Heart right ventricle (tissue), 16 donors: ENCODE data around the gene TMEM242. TPM values are rescaled to one million over a fixed set of nuclear protein-coding genes. Genes with fewer than 3 reads are reported as not detected.

Source experiments
- ATAC-seq, 8 donors: fragments of 200-7000 bp; cut with Tn5 transposase; one replicate each; pipeline ENCODE4 v1.9.1; 2020; ENCODE audit warnings: mild to moderate bottlenecking in 8 of 8, moderate library complexity in 8 of 8, moderate number of reproducible peaks in 1 of 8
- DNase-seq, 2 donors: peaks; one replicate each; pipeline ENCODE4 v3.0.0-alpha.2; 2020
- H3K27ac ChIP-seq, 10 donors: fragments of 200-600 bp; sonication (generic) in 2 of 10; one replicate each; pipeline versions ENCODE4 v1.5.0 to v1.8.0; 2020 to 2022; ENCODE audit warnings: mild to moderate bottlenecking in 3 of 10
- H3K27me3 ChIP-seq, 7 donors: fragments of 200-600 bp; one replicate each; pipeline ENCODE4 v1.8.0; 2021 to 2022; ENCODE audit warnings: mild to moderate bottlenecking in 2 of 7
- H3K36me3 ChIP-seq, 9 donors: fragments of 200-600 bp; sonication (generic) in 1 of 9; one replicate each; pipeline versions ENCODE4 v1.5.0 to v1.8.0; 2020 to 2022; ENCODE audit warnings: mild to moderate bottlenecking in 2 of 9
- H3K4me1 ChIP-seq, 9 donors: fragments of 200-600 bp; sonication (generic) in 1 of 9; one replicate each; pipeline versions ENCODE4 v1.5.0 to v1.8.0; 2020 to 2022; ENCODE audit warnings: mild to moderate bottlenecking in 4 of 9
- H3K4me3 ChIP-seq, 10 donors: fragments of 200-600 bp; sonication (generic) in 2 of 10; one replicate each; pipeline versions ENCODE4 v1.5.0 to v1.8.0; 2020 to 2022; ENCODE audit warnings: mild to moderate bottlenecking in 7 of 10, moderate library complexity in 2 of 10
- H3K9me3 ChIP-seq, 11 donors: fragments of 200-600 bp in 10 of 11; sonication (generic) in 2 of 11; one replicate each; pipeline versions ENCODE4 v1.5.0 to v1.8.0; 2013 to 2022; ENCODE audit warnings: mild to moderate bottlenecking in 2 of 11, control low read depth in 1 of 11, moderate library complexity in 1 of 11
- WGBS, 2 donors: extraction: QIAGEN DNeasy Blood & Tissue Kit; methylation state at CpG; one replicate each; pipeline ENCODE4 v1.1.7; 2013; ENCODE audit warnings: inconsistent platforms in 1 of 2; 5-methylcytosine and 5-hydroxymethylcytosine counted together
- intact Hi-C, 10 donors: fragments of 100-400 bp; cut with DNase I; formaldehyde crosslinking; loops; one replicate each; pipeline versions ENCODE4 v1.11.1 to v1.14.2; 2022
- polyA plus RNA-seq, 2 donors: library from polyadenylated mRNA; stranded (reverse); fragments of 200-250 nt; gene quantifications; one replicate each; pipeline ENCODE4 v1.2.3, GENCODE V29; 2013
- total RNA-seq, 10 donors: library from RNA; stranded (reverse); fragmentation: NEBNext Ultra II Directional in 3 of 10; extraction: Animal tissue kit (Norgen Biotek cat#: 25700) in 3 of 10; gene quantifications; one replicate each; pipeline versions ENCODE4 v1.2.1 to v1.2.4, GENCODE V29; 2021 to 2023
- TF ChIP-seq, protein P1 (sequence below), 9 donors: fragments of 200-600 bp; sonication (generic) in 2 of 9; IDR thresholded peaks; one replicate each; pipeline versions ENCODE4 v1.5.0 to v1.8.0; 2021 to 2022; ENCODE audit warnings: antibody characterized with exemption in 9 of 9, mild to moderate bottlenecking in 5 of 9, moderate library complexity in 1 of 9
- donor health status: Arrhythmogenic right ventricular cardiomyopathy.
- donor health status: ischemic (EF 13 %, LVEDD 7.1; RV severe dilation, severe dysfunction).
- donor health status: healthy with polysubstance abuse.
- donor health status: DM: no; HTN: yes; CAD: no.
- donor health status: DM: no; HTN: no; CAD: no.
- donor health status: ischemic (EF 25% LVEDD 6.9; RV normal size, moderate dysfunction).
- donor health status: ischemic (EF 25% LVEDD 5.7; RV mildly dilated, moderate dysfunction).
- donor health status: healthy.
- donor health status: DM: yes; HTN: yes; CAD: no.
- donor health status: Ischemic cardiomyopathy.
- donor health status: ischemic (EF 35%, LVEDD 5.7; RV mildly dilated, moderate dysfunction).
- donor health status: nonischemic (EF 11% LVEDD 7.7; RV severe dilation, severe dysfunction).
- donor health status: DM: yes; HTN: yes; CAD: no.
- donor health status: PGD.
- donor health status: ischemic (EF 29% LVEDD 5.4; RV normal size, mild dysfunction).
- donor health status: nonischemic (EF 23%, LVEDD 6.1; RV moderate dilation, normal function).

The TMEM242 gene
- total and polyA plus RNA-seq, 12 donors = 8.9 to 18.7 (median 16.2) TPM

DNA sequence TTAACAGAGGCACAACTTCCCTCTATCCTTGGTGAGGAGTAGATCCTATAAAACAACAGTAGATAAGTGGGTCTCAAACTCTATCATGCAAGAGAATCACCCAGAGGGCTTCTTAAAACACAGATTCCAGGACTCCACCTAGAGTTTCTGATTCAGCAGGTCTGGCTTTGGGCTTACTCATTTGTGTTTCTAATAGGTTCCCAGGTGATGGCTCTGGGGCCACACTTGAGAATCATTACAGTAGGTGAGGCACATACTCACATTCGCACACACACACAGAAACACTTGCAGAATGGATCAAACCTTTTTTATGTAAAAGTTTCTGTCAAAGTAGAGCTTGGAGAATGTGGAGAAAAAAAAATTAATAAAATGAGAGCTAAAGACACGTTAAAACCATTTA, 52.4 kb downstream of the TMEM242 start:
- no peak overlapping the region for H3K4me3 ChIP-seq
- H3K9me3 ChIP-seq = no peaks in the 10 kb centered on the region
- TF ChIP-seq, protein P1, sequence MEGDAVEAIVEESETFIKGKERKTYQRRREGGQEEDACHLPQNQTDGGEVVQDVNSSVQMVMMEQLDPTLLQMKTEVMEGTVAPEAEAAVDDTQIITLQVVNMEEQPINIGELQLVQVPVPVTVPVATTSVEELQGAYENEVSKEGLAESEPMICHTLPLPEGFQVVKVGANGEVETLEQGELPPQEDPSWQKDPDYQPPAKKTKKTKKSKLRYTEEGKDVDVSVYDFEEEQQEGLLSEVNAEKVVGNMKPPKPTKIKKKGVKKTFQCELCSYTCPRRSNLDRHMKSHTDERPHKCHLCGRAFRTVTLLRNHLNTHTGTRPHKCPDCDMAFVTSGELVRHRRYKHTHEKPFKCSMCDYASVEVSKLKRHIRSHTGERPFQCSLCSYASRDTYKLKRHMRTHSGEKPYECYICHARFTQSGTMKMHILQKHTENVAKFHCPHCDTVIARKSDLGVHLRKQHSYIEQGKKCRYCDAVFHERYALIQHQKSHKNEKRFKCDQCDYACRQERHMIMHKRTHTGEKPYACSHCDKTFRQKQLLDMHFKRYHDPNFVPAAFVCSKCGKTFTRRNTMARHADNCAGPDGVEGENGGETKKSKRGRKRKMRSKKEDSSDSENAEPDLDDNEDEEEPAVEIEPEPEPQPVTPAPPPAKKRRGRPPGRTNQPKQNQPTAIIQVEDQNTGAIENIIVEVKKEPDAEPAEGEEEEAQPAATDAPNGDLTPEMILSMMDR (IDR thresholded peaks at IDR 0.05) = no peak
- H3K27ac ChIP-seq = no peak overlapping the region
- intact Hi-C loops = loop anchor here (5.0 to 10.0 kb wide), 11 partner anchors 34 to 1956 kb away; partner anchors contain the start of gene TFB1M (in 1 of the 10)
- no peak for ATAC-seq
- WGBS, 2 donors = 91% methylated on average over 2 of the region's 2 CpGs
- no peaks in the 10 kb centered on the region for H3K36me3 ChIP-seq
- H3K4me1 ChIP-seq = peaks cover 8 to 66% (median 34%) of the 10 kb centered on the region in 9 donors
- H3K27me3 ChIP-seq = no peaks in the 10 kb centered on the region
- DNase-seq = no peak

DNA sequence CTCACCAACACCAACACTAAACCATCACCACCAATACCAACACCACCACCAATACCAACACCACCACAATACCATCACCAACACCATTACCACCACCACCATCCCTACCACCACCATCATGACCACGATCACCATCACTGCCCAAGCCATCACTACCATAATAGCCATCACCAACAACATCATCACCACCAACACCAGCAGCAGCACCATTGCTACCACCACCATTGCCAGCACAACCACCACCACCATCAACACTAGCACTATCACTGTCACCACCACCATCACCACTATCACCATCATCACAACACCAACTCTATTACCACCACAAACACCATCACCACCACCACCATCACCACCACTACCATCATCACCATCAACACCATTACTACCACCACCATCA, 53.0 kb downstream of the TMEM242 start:
- intact Hi-C loops = loop anchor here (5.0 to 10.0 kb wide), 11 partner anchors 33 to 1956 kb away; partner anchors contain the start of gene TFB1M (in 1 of the 10)
- no peaks in the 10 kb centered on the region for H3K36me3 ChIP-seq
- H3K9me3 ChIP-seq = no peaks in the 10 kb centered on the region
- 38 to 92% methylated on average over 1 of the region's 1 CpG for WGBS, 2 donors
- TF ChIP-seq, protein P1 (IDR thresholded peaks at IDR 0.05) = no peak
- peaks cover 8 to 64% (median 34%) of the 10 kb centered on the region in 9 donors for H3K4me1 ChIP-seq
- no peak for ATAC-seq
- H3K4me3 ChIP-seq = no peak overlapping the region
- DNase-seq = no peak
- no peak overlapping the region for H3K27ac ChIP-seq
- H3K27me3 ChIP-seq = no peaks in the 10 kb centered on the region

DNA sequence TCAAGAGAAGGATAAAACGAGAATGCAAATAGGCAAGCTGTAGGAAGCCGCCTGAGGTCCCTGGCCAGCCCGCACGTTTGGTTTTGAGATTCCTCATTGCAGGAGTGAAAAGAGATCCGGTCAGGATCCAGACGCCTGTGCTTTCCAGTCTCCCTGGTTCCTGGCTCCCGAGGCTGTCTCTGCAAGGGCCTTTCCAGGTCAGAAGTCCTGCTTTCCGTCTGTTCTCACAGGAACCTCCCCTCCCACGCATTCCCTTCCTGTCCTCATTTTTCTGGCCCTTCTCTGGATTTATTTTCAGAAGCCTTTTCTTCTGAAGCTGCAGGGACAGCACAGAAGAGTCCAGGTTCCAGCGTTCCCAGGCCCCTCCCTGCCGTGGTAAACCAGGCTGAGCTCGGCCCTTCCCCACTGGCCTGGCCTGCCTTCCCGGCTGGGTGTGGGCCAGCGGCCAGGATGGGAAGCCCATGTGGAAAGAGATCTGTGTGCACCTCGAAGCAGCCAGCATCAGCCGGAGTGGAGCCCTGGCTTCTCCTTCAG, 54.0 kb downstream of the TMEM242 start:
- Histone ChIP-seq H3K27me3 (no peaks in the 10 kb centered on the region), H3K27ac (peak overlapping the region; percentile 45 to 88 (median 74)), H3K4me1 (peaks cover 8 to 60% (median 30%) of the 10 kb centered on the region in 9 donors), H3K4me3 (no peak overlapping the region), H3K36me3 (no peaks in the 10 kb centered on the region), H3K9me3 (no peaks in the 10 kb centered on the region)
- intact Hi-C loops = loop anchor here in 1 of 10 donors (2.0 kb wide), 1 partner anchor 43 kb away; no protein-coding TSS in a partner anchor
- DNase-seq (peak; percentile 85 to 89), ATAC-seq (peak; percentile 80 to 93 (median 88))
- TF ChIP-seq, protein P1 (IDR thresholded peaks at IDR 0.05) = no peak
- WGBS, 2 donors = 27 to 30% methylated on average over 16 of the region's 16 CpGs

DNA sequence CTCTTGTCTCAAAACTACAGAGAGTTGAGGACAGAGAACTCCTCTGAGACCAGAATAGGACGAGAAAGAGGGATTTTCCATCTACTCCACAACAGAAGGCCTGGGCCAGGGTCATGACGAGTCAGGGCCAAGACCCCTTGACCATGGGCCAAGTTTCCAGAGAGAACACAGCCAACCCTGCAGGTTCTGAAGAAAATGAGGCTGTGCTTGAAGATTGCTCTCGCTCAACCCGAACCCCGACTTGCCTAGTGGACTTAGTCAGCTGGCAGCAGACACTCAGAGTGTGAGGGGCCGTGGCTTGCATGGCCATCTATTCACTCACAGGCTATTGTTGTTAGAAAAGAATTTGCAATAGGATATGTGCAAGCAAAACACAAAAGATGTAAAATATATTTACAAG, 54.5 kb downstream of the TMEM242 start:
- Histone ChIP-seq H3K4me1 (peaks cover 8 to 55% (median 31%) of the 10 kb centered on the region in 9 donors), H3K4me3 (no peak overlapping the region), H3K36me3 (no peaks in the 10 kb centered on the region), H3K27ac (peak overlapping the region in 9 of 10 donors; percentile 57 to 88 (median 75)), H3K9me3 (no peaks in the 10 kb centered on the region), H3K27me3 (no peaks in the 10 kb centered on the region)
- peak in 7 of 8 donors; percentile 7 to 47 (median 9) for ATAC-seq
- TF ChIP-seq, protein P1 (IDR thresholded peaks at IDR 0.05) = no peak
- 37 to 48% methylated on average over 6 of the region's 6 CpGs for WGBS, 2 donors
- peak; percentile 49 to 61 for DNase-seq
- intact Hi-C loops = loop anchor here in 1 of 10 donors (2.0 kb wide), 1 partner anchor 42 kb away; no protein-coding TSS in a partner anchor
